Transverse colon (tissue), 4 donors: ENCODE results near the gene ANAPC2.

ENCODE experiments used
- CTCF ChIP-seq, 5 experiments: fragments of 200-600 bp in 3 of 5; fragments of 450-650 bp in 2 of 5; sonication (generic) in 3 of 5; IDR thresholded peaks; 1 replicate in 2 of 5; 2 replicates in 3 of 5; pipeline ENCODE4 v1.5.1; 2016 to 2017; ENCODE audit warnings: antibody characterized with exemption in 5 of 5, inconsistent platforms in 3 of 5, mild to moderate bottlenecking in 2 of 5, moderate library complexity in 1 of 5
- POLR2AphosphoS5 ChIP-seq, 3 donors: sonication (generic); formaldehyde crosslinking; IDR thresholded peaks; one replicate each; pipeline ENCODE4 v1.6.1; 2016; ENCODE audit warnings: antibody characterized with exemption in 3 of 3

- TF ChIP-seq CTCF (IDR thresholded peaks at IDR 0.05) (no peak), POLR2AphosphoS5 (IDR thresholded peaks at IDR 0.05) (no peak)
Measured at GRCh38 chr9:137156567-137157375, 31.6 kb downstream of the ANAPC2 start.
